Heart left ventricle (tissue), 16 donors: ENCODE measurements around the gene TBC1D5. TPM values are rescaled to one million over a fixed set of nuclear protein-coding genes. Genes with fewer than 3 reads are reported as not detected.

Experiments used
- ATAC-seq, 4 donors: fragments of 200-7000 bp; cut with Tn5 transposase; one replicate each; pipeline ENCODE4 v1.9.1; 2020 to 2022; ENCODE audit warnings: moderate library complexity in 4 of 4, mild to moderate bottlenecking in 3 of 4, moderate number of reproducible peaks in 1 of 4
- DNase-seq, 5 donors: peaks; one replicate each; pipeline ENCODE4 v3.0.0-alpha.2; 2020
- H3K27ac ChIP-seq, 12 donors: fragments of 200-600 bp; sonication (generic) in 4 of 12; one replicate each; pipeline versions ENCODE4 v1.5.0 to v1.8.0; 2016 to 2022; ENCODE audit warnings: mild to moderate bottlenecking in 2 of 12
- H3K27me3 ChIP-seq, 9 donors: fragments of 200-600 bp; sonication (generic) in 2 of 9; one replicate each; pipeline versions ENCODE4 v1.5.1 to v1.8.0; 2016 to 2022; ENCODE audit warnings: mild to moderate bottlenecking in 3 of 9
- H3K36me3 ChIP-seq, 9 donors: fragments of 200-600 bp; sonication (generic) in 2 of 9; one replicate each; pipeline versions ENCODE4 v1.5.0 to v1.8.0; 2018 to 2022; ENCODE audit warnings: mild to moderate bottlenecking in 2 of 9
- H3K4me1 ChIP-seq, 12 donors: fragments of 200-600 bp; sonication (generic) in 4 of 12; one replicate each; pipeline versions ENCODE4 v1.5.0 to v1.8.0; 2016 to 2022; ENCODE audit warnings: mild to moderate bottlenecking in 3 of 12
- H3K4me3 ChIP-seq, 12 donors: fragments of 200-600 bp; sonication (generic) in 4 of 12; one replicate each; pipeline versions ENCODE4 v1.5.0 to v1.8.0; 2017 to 2022; ENCODE audit warnings: mild to moderate bottlenecking in 9 of 12, moderate library complexity in 4 of 12
- H3K9me3 ChIP-seq, 12 donors: fragments of 200-600 bp; sonication (generic) in 4 of 12; one replicate each; pipeline versions ENCODE4 v1.5.0 to v1.8.0; 2016 to 2022; ENCODE audit warnings: mild to moderate bottlenecking in 1 of 12
- POLR2A ChIP-seq, 2 donors: fragments of 450-650 bp; IDR thresholded peaks; one replicate each; pipeline ENCODE4 v1.6.1; 2017; ENCODE audit warnings: antibody characterized with exemption in 2 of 2, mild to moderate bottlenecking in 2 of 2, moderate library complexity in 2 of 2
- intact Hi-C, 10 donors: fragments of 100-400 bp; cut with DNase I; formaldehyde crosslinking; loops; one replicate each; pipeline versions ENCODE4 v1.11.1 to v1.14.2; 2022
- polyA plus RNA-seq, 2 donors: library from polyadenylated mRNA; stranded (reverse); fragments of 200-250 nt; gene quantifications; one replicate each; pipeline ENCODE4 v1.2.3, GENCODE V29; 2013
- total RNA-seq, 9 donors: library from RNA; depleted of rRNA in 2 of 9; stranded (reverse); fragments of >200 nt in 2 of 9; fragmentation: NEBNext Ultra II Directional in 3 of 9; extraction: Animal tissue kit (Norgen Biotek cat#: 25700) in 3 of 9; gene quantifications; one replicate each; pipeline versions ENCODE4 v1.1.0 to v1.2.4, GENCODE V29; 2016 to 2023
- TF ChIP-seq, protein P1 (sequence below), 12 donors: fragments of 200-600 bp; sonication (generic) in 4 of 12; IDR thresholded peaks; one replicate each; pipeline versions ENCODE4 v1.5.0 to v1.8.0; 2018 to 2022; ENCODE audit warnings: antibody characterized with exemption in 12 of 12, mild to moderate bottlenecking in 5 of 12
- donor health status: ischemic (EF 13 %, LVEDD 7.1; RV severe dilation, severe dysfunction).
- donor health status: healthy with polysubstance abuse.
- donor health status: DM: no; HTN: yes; CAD: no.
- donor health status: DM: no; HTN: no; CAD: no.
- donor health status: ischemic (EF 25% LVEDD 6.9; RV normal size, moderate dysfunction).
- donor health status: ischemic (EF 25% LVEDD 5.7; RV mildly dilated, moderate dysfunction).
- donor health status: healthy.
- donor health status: DM: yes; HTN: yes; CAD: no.
- donor health status: ischemic (EF 35%, LVEDD 5.7; RV mildly dilated, moderate dysfunction).
- donor health status: nonischemic (EF 11% LVEDD 7.7; RV severe dilation, severe dysfunction).
- donor health status: DM: yes; HTN: yes; CAD: no.
- donor health status: PGD.
- donor health status: ischemic (EF 29% LVEDD 5.4; RV normal size, mild dysfunction).
- donor health status: nonischemic (EF 23%, LVEDD 6.1; RV moderate dilation, normal function).

Gene TBC1D5
- total and polyA plus RNA-seq, 11 donors: 5.8 to 48.3 (median 31.1) TPM

DNA sequence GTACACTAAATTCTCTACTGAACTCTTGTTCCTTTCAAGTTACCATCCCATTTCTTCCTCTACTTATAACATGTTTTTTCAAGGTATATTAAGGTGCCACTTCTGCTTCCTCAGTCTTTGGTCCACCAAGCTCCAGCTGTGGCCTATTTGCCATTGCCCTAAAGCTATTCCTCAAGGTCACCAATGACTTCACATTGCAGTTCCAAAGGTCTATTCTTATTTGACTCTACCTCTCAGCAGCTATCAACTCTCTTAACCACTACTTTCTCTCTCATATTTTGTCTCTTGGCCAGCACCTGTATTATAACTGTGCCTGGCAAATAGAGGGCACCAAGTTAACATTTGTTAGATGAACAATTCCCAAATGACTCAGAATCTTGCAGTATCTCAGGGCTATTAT, 503.0 kb downstream of the TBC1D5 start:
- intact Hi-C loops: loop anchor here in 7 of 10 donors (5.0 to 10.0 kb wide), 5 partner anchors 185 to 637 kb away; partner anchors contain the start of gene PLCL2 (in 5 of the 7)
- Histone ChIP-seq H3K4me1 (peaks cover 0 to 31% (median 5%) of the 10 kb centered on the region in 12 donors), H3K36me3 (peaks cover 0 to 7% (median 0%) of the 10 kb centered on the region in 9 donors), H3K27me3 (no peaks in the 10 kb centered on the region), H3K4me3 (no peak overlapping the region), H3K27ac (no peak overlapping the region), H3K9me3 (no peaks in the 10 kb centered on the region)
- DNase-seq (no peak), ATAC-seq (no peak)
- TF ChIP-seq, protein P1, sequence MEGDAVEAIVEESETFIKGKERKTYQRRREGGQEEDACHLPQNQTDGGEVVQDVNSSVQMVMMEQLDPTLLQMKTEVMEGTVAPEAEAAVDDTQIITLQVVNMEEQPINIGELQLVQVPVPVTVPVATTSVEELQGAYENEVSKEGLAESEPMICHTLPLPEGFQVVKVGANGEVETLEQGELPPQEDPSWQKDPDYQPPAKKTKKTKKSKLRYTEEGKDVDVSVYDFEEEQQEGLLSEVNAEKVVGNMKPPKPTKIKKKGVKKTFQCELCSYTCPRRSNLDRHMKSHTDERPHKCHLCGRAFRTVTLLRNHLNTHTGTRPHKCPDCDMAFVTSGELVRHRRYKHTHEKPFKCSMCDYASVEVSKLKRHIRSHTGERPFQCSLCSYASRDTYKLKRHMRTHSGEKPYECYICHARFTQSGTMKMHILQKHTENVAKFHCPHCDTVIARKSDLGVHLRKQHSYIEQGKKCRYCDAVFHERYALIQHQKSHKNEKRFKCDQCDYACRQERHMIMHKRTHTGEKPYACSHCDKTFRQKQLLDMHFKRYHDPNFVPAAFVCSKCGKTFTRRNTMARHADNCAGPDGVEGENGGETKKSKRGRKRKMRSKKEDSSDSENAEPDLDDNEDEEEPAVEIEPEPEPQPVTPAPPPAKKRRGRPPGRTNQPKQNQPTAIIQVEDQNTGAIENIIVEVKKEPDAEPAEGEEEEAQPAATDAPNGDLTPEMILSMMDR (IDR thresholded peaks at IDR 0.05): no peak

DNA sequence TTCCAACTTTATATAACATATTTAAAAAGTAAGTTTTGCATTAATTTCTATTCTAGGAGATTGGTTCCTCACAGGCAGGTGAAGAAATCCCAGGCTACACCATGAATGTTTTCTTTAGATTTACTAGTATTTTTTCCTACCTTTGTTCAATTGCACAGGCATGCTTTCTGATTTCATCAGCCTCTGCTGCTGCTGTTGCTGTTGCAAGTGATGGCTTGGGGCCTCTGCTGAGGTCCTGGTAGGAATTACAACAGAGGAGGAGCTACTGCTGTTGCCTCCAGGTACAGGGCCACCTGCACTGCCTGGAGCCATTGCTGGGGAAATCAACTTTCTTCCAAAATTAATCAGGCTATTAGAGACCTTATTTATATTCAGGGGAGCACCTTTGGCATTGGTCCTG, 504.4 kb downstream of the TBC1D5 start:
- Histone ChIP-seq H3K4me3 (no peak overlapping the region), H3K27ac (no peak overlapping the region), H3K4me1 (peaks cover 0 to 44% (median 11%) of the 10 kb centered on the region in 12 donors), H3K36me3 (peaks cover 0 to 7% (median 0%) of the 10 kb centered on the region in 9 donors), H3K27me3 (no peaks in the 10 kb centered on the region), H3K9me3 (no peaks in the 10 kb centered on the region)
- intact Hi-C loops: loop anchor here in 7 of 10 donors (5.0 to 10.0 kb wide), 5 partner anchors 183 to 636 kb away; partner anchors contain the start of gene PLCL2 (in 5 of the 7)
- no peak for TF ChIP-seq POLR2A (IDR thresholded peaks at IDR 0.05)
- TF ChIP-seq, protein P1 (IDR thresholded peaks at IDR 0.05): no peak
- DNase-seq (no peak), ATAC-seq (no peak)

DNA sequence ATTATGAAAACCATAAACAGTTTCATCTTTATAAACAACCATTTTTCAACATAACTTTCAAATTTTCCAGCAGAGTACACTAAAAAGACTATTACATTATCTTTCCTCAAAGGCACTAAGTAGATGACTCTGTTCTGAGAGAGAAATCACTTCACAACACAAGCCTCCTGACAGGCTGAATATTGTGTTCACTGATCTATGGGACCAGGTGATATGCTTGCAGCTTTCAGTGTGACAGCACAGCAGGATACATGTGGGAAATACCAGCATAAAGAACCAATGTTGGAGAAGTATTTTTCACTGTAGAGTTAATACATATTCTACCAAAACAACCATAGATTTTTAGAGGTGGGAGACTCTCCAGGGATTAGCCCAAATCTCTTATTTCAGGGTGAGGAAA, 507.1 kb downstream of the TBC1D5 start:
- Histone ChIP-seq H3K4me1 (peaks cover 0 to 44% (median 11%) of the 10 kb centered on the region in 12 donors), H3K4me3 (no peak overlapping the region), H3K36me3 (peaks cover 0 to 7% (median 0%) of the 10 kb centered on the region in 9 donors), H3K27ac (peak overlapping the region in 1 of 12 donors; percentile 21), H3K9me3 (no peaks in the 10 kb centered on the region), H3K27me3 (no peaks in the 10 kb centered on the region)
- ATAC-seq: peak in 1 of 4 donors; percentile 57
- intact Hi-C loops: loop anchor here in 9 of 10 donors (2.0 to 10.0 kb wide), 7 partner anchors 181 to 635 kb away; partner anchors contain the start of gene PLCL2 (in 6 of the 9)
- TF ChIP-seq, protein P1 (IDR thresholded peaks at IDR 0.05): no peak
- no peak for TF ChIP-seq POLR2A (IDR thresholded peaks at IDR 0.05)
- no peak for DNase-seq

DNA sequence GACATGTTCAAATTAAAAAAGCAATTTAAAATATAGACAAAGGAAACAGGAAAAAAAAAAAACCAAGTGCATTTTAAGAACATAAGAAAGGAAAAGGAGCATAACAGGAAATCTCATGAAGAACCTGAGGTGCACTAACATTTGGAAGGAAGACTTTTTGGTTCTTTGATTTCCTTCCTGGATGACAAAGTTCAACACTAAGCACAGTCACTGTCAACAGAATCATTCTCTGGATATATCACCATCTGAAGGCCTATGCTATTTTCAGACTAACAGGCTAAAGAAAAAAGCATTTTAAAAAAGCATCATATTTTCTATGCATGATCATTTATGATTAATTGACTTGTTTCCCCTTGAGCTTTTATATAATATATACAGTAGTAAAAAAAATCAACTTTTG, 508.0 kb downstream of the TBC1D5 start:
- Histone ChIP-seq H3K27ac (no peak overlapping the region), H3K36me3 (peaks cover 0 to 7% (median 0%) of the 10 kb centered on the region in 9 donors), H3K4me1 (peaks cover 0 to 38% (median 11%) of the 10 kb centered on the region in 12 donors), H3K9me3 (no peaks in the 10 kb centered on the region), H3K27me3 (no peaks in the 10 kb centered on the region), H3K4me3 (no peak overlapping the region)
- ATAC-seq (no peak), DNase-seq (no peak)
- TF ChIP-seq, protein P1 (IDR thresholded peaks at IDR 0.05): no peak
- no peak for TF ChIP-seq POLR2A (IDR thresholded peaks at IDR 0.05)
- intact Hi-C loops: loop anchor here in 9 of 10 donors (2.0 to 10.0 kb wide), 9 partner anchors 47 to 634 kb away; partner anchors contain the start of gene PLCL2 (in 6 of the 9)
